Peyer's patch (tissue), 4 donors: Measurements from ENCODE around the gene A1CF. TPM values are rescaled to one million over a fixed set of nuclear protein-coding genes. Genes with fewer than 3 reads are reported as not detected.

Source experiments
- DNase-seq, 3 donors: peaks; one replicate each; pipeline ENCODE4 v3.0.0-alpha.2; 2017 to 2019
- H3K27ac ChIP-seq, 4 donors: fragments of 200-600 bp; sonication (generic); one replicate each; pipeline ENCODE4 v1.5.1; 2016 to 2019
- H3K27me3 ChIP-seq, 2 donors: fragments of 200-600 bp; sonication (generic); one replicate each; pipeline ENCODE4 v1.5.1; 2019
- H3K36me3 ChIP-seq, 3 donors: fragments of 200-600 bp; sonication (generic); one replicate each; pipeline ENCODE4 v1.5.1; 2016 to 2019
- H3K4me1 ChIP-seq, 4 donors: fragments of 200-600 bp; sonication (generic); one replicate each; pipeline ENCODE4 v1.5.1; 2016 to 2019
- H3K4me3 ChIP-seq, 4 donors: fragments of 200-600 bp; sonication (generic); 1 replicate in 3 of 4; 2 replicates in 1 of 4; pipeline ENCODE4 v1.5.1; 2016 to 2019; ENCODE audit warnings: mild to moderate bottlenecking in 1 of 4
- H3K9me3 ChIP-seq, 4 donors: fragments of 200-600 bp; sonication (generic); one replicate each; pipeline ENCODE4 v1.5.1; 2016 to 2019; ENCODE audit warnings: mild to moderate bottlenecking in 1 of 4
- CTCF ChIP-seq, 6 experiments: fragments of 450-650 bp in 4 of 6; fragments of 200-600 bp in 2 of 6; sonication (generic) in 1 of 6; IDR thresholded peaks; one replicate each; pipeline ENCODE4 v1.5.1; 2017 to 2019; ENCODE audit warnings: antibody characterized with exemption in 6 of 6, mild to moderate bottlenecking in 3 of 6, moderate library complexity in 1 of 6
- POLR2A ChIP-seq, 2 donors: fragments of 450-650 bp; IDR thresholded peaks; one replicate each; pipeline ENCODE4 v1.5.1; 2017; ENCODE audit warnings: antibody characterized with exemption in 2 of 2, mild to moderate bottlenecking in 2 of 2, moderate library complexity in 2 of 2
- total RNA-seq, 4 donors: library from RNA; depleted of rRNA; stranded (reverse); fragments of >200 nt; gene quantifications; one replicate each; pipeline ENCODE4 v1.1.0, GENCODE V29; 2016

A1CF gene
- total RNA-seq, 4 donors from 2014 or later: 22.3 to 133 (median 113) TPM

- H3K36me3 ChIP-seq: peaks cover 0 to 26% (median 0%) of the 10 kb centered on the region in 3 donors
These were observed 75.8 kb downstream of the A1CF start for GRCh38 chr10:50809596-50809995.

GRCh38 chr10:50807851-50808776, 77.3 kb downstream of the A1CF start:
- Histone ChIP-seq H3K27ac (no peak overlapping the region), H3K27me3 (no peaks in the 10 kb centered on the region), H3K9me3 (no peaks in the 10 kb centered on the region), H3K4me3 (no peak overlapping the region), H3K4me1 (no peaks in the 10 kb centered on the region), H3K36me3 (peaks cover 0 to 26% (median 0%) of the 10 kb centered on the region in 3 donors)
- no peak for TF ChIP-seq CTCF (IDR thresholded peaks at IDR 0.05)
- TF ChIP-seq POLR2A (IDR thresholded peaks at IDR 0.05): no peak
- no peak for DNase-seq

More at GRCh38 chr10:50809596-50809995, 75.8 kb downstream of the A1CF start:
- Histone ChIP-seq H3K4me1 (no peaks in the 10 kb centered on the region), H3K9me3 (no peaks in the 10 kb centered on the region), H3K4me3 (no peak overlapping the region), H3K27ac (no peak overlapping the region), H3K27me3 (no peaks in the 10 kb centered on the region)
- no peak for DNase-seq
- no peak for TF ChIP-seq CTCF (IDR thresholded peaks at IDR 0.05)
- no peak for TF ChIP-seq POLR2A (IDR thresholded peaks at IDR 0.05)

- H3K27me3 ChIP-seq: no peaks in the 10 kb centered on the region
- no peak for DNase-seq
- H3K36me3 ChIP-seq: peaks cover 0 to 20% (median 0%) of the 10 kb centered on the region in 3 donors
- no peaks in the 10 kb centered on the region for H3K9me3 ChIP-seq
- H3K4me3 ChIP-seq: no peak overlapping the region
- H3K27ac ChIP-seq: no peak overlapping the region
- TF ChIP-seq POLR2A (IDR thresholded peaks at IDR 0.05) (no peak), CTCF (IDR thresholded peaks at IDR 0.05) (no peak)
- no peaks in the 10 kb centered on the region for H3K4me1 ChIP-seq
These were observed 79.3 kb downstream of the A1CF start for GRCh38 chr10:50805981-50806622.

GRCh38 chr10:50799595-50799994, 85.8 kb downstream of the A1CF start:
- no peaks in the 10 kb centered on the region for H3K9me3 ChIP-seq
- no peaks in the 10 kb centered on the region for H3K27me3 ChIP-seq
- no peaks in the 10 kb centered on the region for H3K36me3 ChIP-seq
- no peaks in the 10 kb centered on the region for H3K4me1 ChIP-seq
- no peak for DNase-seq
- no peak overlapping the region for H3K27ac ChIP-seq
- TF ChIP-seq POLR2A (IDR thresholded peaks at IDR 0.05) (no peak), CTCF (IDR thresholded peaks at IDR 0.05) (no peak)
- no peak overlapping the region for H3K4me3 ChIP-seq

- H3K9me3 ChIP-seq: no peaks in the 10 kb centered on the region
- no peak overlapping the region for H3K4me3 ChIP-seq
- H3K36me3 ChIP-seq: no peaks in the 10 kb centered on the region
- TF ChIP-seq CTCF (IDR thresholded peaks at IDR 0.05) (no peak), POLR2A (IDR thresholded peaks at IDR 0.05) (no peak)
- H3K27me3 ChIP-seq: no peaks in the 10 kb centered on the region
- no peak overlapping the region for H3K27ac ChIP-seq
- no peaks in the 10 kb centered on the region for H3K4me1 ChIP-seq
- DNase-seq: no peak
These were observed 87.1 kb downstream of the A1CF start for GRCh38 chr10:50798297-50798696.
